ENCODE results near the gene SYNDIG1.

- no peak for TF ChIP-seq FOXJ3 (CRISPR knock-in tag; IDR thresholded peaks at IDR 0.05)
- no peak for TF ChIP-seq FOXM1 (IDR thresholded peaks at IDR 0.05; ENCODE audit: low read depth)
- TF ChIP-seq CTCF (IDR thresholded peaks at IDR 0.05), result no peak
- TF ChIP-seq SIN3A (IDR thresholded peaks at IDR 0.05; ENCODE audit: borderline replicate concordance, low read depth, low read length), result no peak
- TF ChIP-seq EP300 (IDR thresholded peaks at IDR 0.05; ENCODE audit: borderline replicate concordance in 1 of 2, low read depth in 1 of 2, low read length in 1 of 2), result no peak
- TF ChIP-seq NFIC (IDR thresholded peaks at IDR 0.05; ENCODE audit: borderline replicate concordance), result no peak
- TF ChIP-seq REST (IDR thresholded peaks at IDR 0.05; ENCODE audit: low read depth, low read length), result no peak
- TF ChIP-seq MAX (IDR thresholded peaks at IDR 0.05; ENCODE audit: low read depth), result no peak
- TF ChIP-seq GABPA (IDR thresholded peaks at IDR 0.05; ENCODE audit: low read depth), result no peak
Observed at GRCh38 chr20:24684956-24685691, 215.7 kb downstream of the SYNDIG1 start.

Data from SK-N-SH (cell line).